Testis (tissue), 2 donors: ENCODE measurements around the gene PRDM2.

Experiments
- CTCF ChIP-seq, 3 experiments: fragments of 450-650 bp in 2 of 3; fragments of 200-600 bp in 1 of 3; sonication (generic) in 1 of 3; IDR thresholded peaks; one replicate each; pipeline ENCODE4 v1.5.1; 2016 to 2019; ENCODE audit warnings: antibody characterized with exemption in 3 of 3, mild to moderate bottlenecking in 2 of 3, moderate library complexity in 1 of 3
- POLR2A ChIP-seq: fragments of 450-650 bp; IDR thresholded peaks from one replicate; pipeline ENCODE4 v1.6.1; 2017; ENCODE audit warnings: antibody characterized with exemption, mild to moderate bottlenecking, moderate library complexity

- TF ChIP-seq CTCF (IDR thresholded peaks at IDR 0.05) (no peak), POLR2A (no peak)
Measured at GRCh38 chr1:13763222-13763621, 63.2 kb downstream of the PRDM2 start.
